Esophagus squamous epithelium (tissue), 5 donors: Measurements from ENCODE around the gene CDH13. TPM values are rescaled to one million over a fixed set of nuclear protein-coding genes. Genes with fewer than 3 reads are reported as not detected.

Source experiments
- DNase-seq: peaks from one replicate; lab custom pipeline; 2025; lab: John Stamatoyannopoulos, UW
- H3K27ac ChIP-seq, 4 donors: fragments of 200-600 bp; sonication (generic); one replicate each; pipeline ENCODE4 v1.5.1; 2016 to 2019; ENCODE audit warnings: mild to moderate bottlenecking in 1 of 4
- H3K27me3 ChIP-seq, 4 donors: fragments of 200-600 bp; sonication (generic); 1 replicate in 3 of 4; 2 replicates in 1 of 4; pipeline versions ENCODE4 v1.5.1 to v1.6.0; 2017 to 2021; ENCODE audit warnings: antibody characterized with exemption in 1 of 4
- H3K36me3 ChIP-seq, 3 donors: fragments of 200-600 bp; sonication (generic); one replicate each; pipeline ENCODE4 v1.5.1; 2016 to 2019
- H3K4me1 ChIP-seq, 3 donors: fragments of 200-600 bp; sonication (generic); one replicate each; pipeline ENCODE4 v1.5.1; 2017 to 2019
- H3K4me3 ChIP-seq, 4 donors: fragments of 200-600 bp; sonication (generic); 1 replicate in 3 of 4; 2 replicates in 1 of 4; pipeline ENCODE4 v1.5.1; 2016 to 2019; ENCODE audit warnings: mild to moderate bottlenecking in 2 of 4, moderate library complexity in 1 of 4
- H3K9me3 ChIP-seq, 3 donors: fragments of 200-600 bp; sonication (generic); one replicate each; pipeline ENCODE4 v1.5.1; 2016 to 2019
- CTCF ChIP-seq, 6 experiments: fragments of 450-650 bp in 4 of 6; fragments of 200-600 bp in 2 of 6; sonication (generic) in 2 of 6; IDR thresholded peaks; one replicate each; pipeline ENCODE4 v1.5.1; 2016 to 2019; ENCODE audit warnings: antibody characterized with exemption in 6 of 6, mild to moderate bottlenecking in 4 of 6, moderate library complexity in 4 of 6
- POLR2A ChIP-seq, 4 donors: fragments of 450-650 bp; IDR thresholded peaks; one replicate each; pipeline ENCODE4 v1.6.1; 2017; ENCODE audit warnings: antibody characterized with exemption in 4 of 4, mild to moderate bottlenecking in 4 of 4, moderate library complexity in 3 of 4
- WGBS, 2 donors: methylation state at CpG; one replicate each; pipeline ENCODE4 v1.1.5; 2018; 5-methylcytosine and 5-hydroxymethylcytosine counted together
- intact Hi-C: fragments of 100-400 bp; cut with DNase I; formaldehyde crosslinking; loops from one replicate; pipeline ENCODE4 v1.15.0; 2022
- total RNA-seq, 4 donors: library from RNA; depleted of rRNA; stranded (reverse); fragments of >200 nt; gene quantifications; one replicate each; pipeline ENCODE4 v1.1.0, GENCODE V29; 2016
- donor health status: DM: yes; HTN: yes; CAD: no.

The CDH13 gene
- total RNA-seq, 4 donors from 2014 or later, result 6.9 to 31.9 (median 21.1) TPM

DNA sequence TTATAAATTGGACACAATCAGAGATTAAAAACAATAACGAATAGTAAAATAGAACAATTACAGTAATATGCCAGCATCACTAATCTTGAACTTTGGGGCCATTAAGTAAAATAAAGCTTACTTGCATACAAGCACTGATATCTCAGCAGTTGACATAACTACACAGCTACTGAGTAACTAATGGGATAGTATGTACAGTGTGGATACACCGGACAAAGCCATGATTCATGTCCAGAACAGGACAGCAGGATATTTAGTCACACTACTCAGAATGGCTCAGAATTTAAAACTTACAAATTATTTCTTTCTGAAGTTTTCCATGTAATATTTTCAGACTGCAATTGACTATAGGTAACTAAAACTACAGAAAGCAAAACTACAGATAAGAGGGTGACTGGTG, 427.5 kb downstream of the CDH13 start:
- DNase-seq, result no peak
- TF ChIP-seq POLR2A (IDR thresholded peaks at IDR 0.05) (no peak), CTCF (IDR thresholded peaks at IDR 0.05) (no peak)
- Histone ChIP-seq H3K36me3 (no peaks in the 10 kb centered on the region), H3K27me3 (no peaks in the 10 kb centered on the region), H3K27ac (no peak overlapping the region), H3K9me3 (no peaks in the 10 kb centered on the region), H3K4me3 (no peak overlapping the region), H3K4me1 (no peaks in the 10 kb centered on the region)
- intact Hi-C loops, result no loop called here
- WGBS, 2 donors, result 70 to 86% methylated on average over 2 of the region's 2 CpGs

DNA sequence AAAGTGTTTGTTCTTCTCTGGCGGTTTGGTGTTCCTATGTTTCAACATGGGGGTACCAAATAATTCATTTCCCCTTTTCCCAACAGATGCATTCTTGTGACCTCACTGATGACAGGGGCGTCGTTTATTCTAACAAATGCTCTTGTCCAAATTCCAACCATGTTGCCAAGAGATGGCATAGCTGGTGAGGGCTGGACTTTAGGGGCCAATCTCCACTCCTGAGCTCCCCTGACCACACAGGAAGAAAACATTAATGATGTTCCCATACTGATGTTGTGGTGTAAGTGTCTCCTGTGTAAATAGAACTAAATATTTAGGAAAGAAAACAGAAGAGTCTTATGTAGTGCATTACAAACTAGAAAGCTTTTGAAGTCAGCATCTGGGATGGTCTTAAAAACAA, 431.6 kb downstream of the CDH13 start:
- no peaks in the 10 kb centered on the region for H3K36me3 ChIP-seq
- DNase-seq, result no peak
- TF ChIP-seq CTCF (IDR thresholded peaks at IDR 0.05), result no peak
- no peak for TF ChIP-seq POLR2A (IDR thresholded peaks at IDR 0.05)
- intact Hi-C loops, result no loop called here
- H3K9me3 ChIP-seq, result no peaks in the 10 kb centered on the region
- no peak overlapping the region for H3K27ac ChIP-seq
- 52 to 82% methylated on average over 3 of the region's 3 CpGs for WGBS, 2 donors
- no peaks in the 10 kb centered on the region for H3K27me3 ChIP-seq
- no peak overlapping the region for H3K4me3 ChIP-seq
- H3K4me1 ChIP-seq, result no peaks in the 10 kb centered on the region

GRCh38 chr16:83059237-83059636, 432.5 kb downstream of the CDH13 start:
- TF ChIP-seq POLR2A (IDR thresholded peaks at IDR 0.05), result no peak
- TF ChIP-seq CTCF (IDR thresholded peaks at IDR 0.05), result no peak
- Histone ChIP-seq H3K4me3 (no peak overlapping the region), H3K27ac (no peak overlapping the region), H3K9me3 (no peaks in the 10 kb centered on the region), H3K27me3 (no peaks in the 10 kb centered on the region), H3K36me3 (no peaks in the 10 kb centered on the region), H3K4me1 (no peaks in the 10 kb centered on the region)
- intact Hi-C loops, result no loop called here
- DNase-seq, result no peak
- WGBS, 2 donors, result 92 to 94% methylated on average over 5 of the region's 5 CpGs

GRCh38 chr16:83066011-83066410, 439.2 kb downstream of the CDH13 start:
- intact Hi-C loops, result no loop called here
- Histone ChIP-seq H3K27ac (no peak overlapping the region), H3K4me3 (no peak overlapping the region), H3K9me3 (no peaks in the 10 kb centered on the region), H3K27me3 (no peaks in the 10 kb centered on the region), H3K36me3 (no peaks in the 10 kb centered on the region), H3K4me1 (no peaks in the 10 kb centered on the region)
- WGBS, 2 donors, result 75 to 92% methylated on average over 3 of the region's 3 CpGs
- no peak for TF ChIP-seq CTCF (IDR thresholded peaks at IDR 0.05)
- TF ChIP-seq POLR2A (IDR thresholded peaks at IDR 0.05), result no peak
- DNase-seq, result no peak

DNA sequence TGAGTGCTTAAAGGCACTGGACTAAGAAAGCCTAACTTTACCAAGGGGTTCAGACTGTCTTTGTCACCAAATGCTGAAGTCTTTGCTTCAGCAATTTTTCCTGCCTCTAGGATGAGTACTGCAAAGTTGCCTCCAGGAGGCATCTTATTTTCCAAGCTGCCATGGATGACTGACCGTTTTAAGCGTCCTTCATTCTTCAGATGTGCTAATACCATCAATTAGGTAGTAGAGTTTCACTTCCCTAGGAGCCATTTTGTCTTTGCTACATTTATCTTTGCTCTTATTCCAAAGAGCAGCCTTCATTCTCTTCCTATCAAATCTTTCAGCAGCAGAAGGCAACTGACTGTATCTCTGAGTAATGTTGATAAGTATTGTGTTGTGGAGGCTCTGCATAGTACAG, 440.1 kb downstream of the CDH13 start:
- H3K36me3 ChIP-seq, result no peaks in the 10 kb centered on the region
- no peak overlapping the region for H3K27ac ChIP-seq
- intact Hi-C loops, result no loop called here
- no peak for DNase-seq
- no peak overlapping the region for H3K4me3 ChIP-seq
- no peaks in the 10 kb centered on the region for H3K4me1 ChIP-seq
- TF ChIP-seq POLR2A (IDR thresholded peaks at IDR 0.05) (no peak), CTCF (IDR thresholded peaks at IDR 0.05) (no peak)
- H3K27me3 ChIP-seq, result no peaks in the 10 kb centered on the region
- WGBS, 2 donors, result 78 to 94% methylated on average over 2 of the region's 2 CpGs
- no peaks in the 10 kb centered on the region for H3K9me3 ChIP-seq
